SU-DHL-6 (cell line): ENCODE data around the gene UNC5C.
A peak's percentile ranks its signal among the peaks of the same experiment; 100 is the strongest.

Source experiments
- H2AFZ ChIP-seq: fragments of 200-600 bp; sonication (generic); 2 replicates; pipeline ENCODE4 v1.6.1; 2014; ENCODE audit warnings: low read depth, mild to moderate bottlenecking, moderate library complexity, mixed read lengths, antibody characterized with exemption, low read length; ENCODE audit not compliant: severe bottlenecking
- H3F3A ChIP-seq: fragments of 200-600 bp; shearing (Covaris generic); 2 replicates; pipeline ENCODE4 v1.6.0; 2016; ENCODE audit warnings: antibody characterized with exemption, mild to moderate bottlenecking; ENCODE audit not compliant: insufficient read depth
- H3K27ac ChIP-seq: fragments of 200-600 bp; sonication (generic); 2 replicates; pipeline ENCODE4 v1.5.1; 2016; ENCODE audit warnings: low read depth, mild to moderate bottlenecking, low read length, moderate library complexity, mixed read lengths
- H3K27me3 ChIP-seq: fragments of 200-600 bp; sonication (generic), shearing (Covaris generic); 2 replicates; pipeline ENCODE4 v1.6.0; 2014; ENCODE audit warnings: mild to moderate bottlenecking, low read length
- H3K36me3 ChIP-seq: fragments of 200-600 bp; sonication (generic); 2 replicates; pipeline ENCODE4 v1.6.1; 2014; ENCODE audit warnings: mild to moderate bottlenecking, low read length, mixed read lengths
- H3K4me2 ChIP-seq: fragments of 300-600, 200-600 bp; shearing (Covaris generic), sonication (generic); 2 replicates; pipeline ENCODE4 v1.6.0; 2014; ENCODE audit warnings: low read length, low read depth, mild to moderate bottlenecking; ENCODE audit not compliant: poor library complexity, severe bottlenecking
- H3K4me3 ChIP-seq: fragments of 200-600 bp; sonication (generic); 2 replicates; pipeline ENCODE4 v1.5.1; 2014; ENCODE audit warnings: antibody characterized with exemption, low read length, mild to moderate bottlenecking, mixed read lengths; ENCODE audit not compliant: insufficient read depth, poor library complexity, severe bottlenecking
- H3K79me2 ChIP-seq: fragments of 200-600 bp; sonication (generic); 2 replicates; pipeline ENCODE4 v1.6.1; 2014; ENCODE audit warnings: mild to moderate bottlenecking, low read length, moderate library complexity; ENCODE audit not compliant: insufficient read depth
- H3K9ac ChIP-seq: fragments of 200-600 bp; sonication (generic); 2 replicates; pipeline ENCODE4 v1.7.0; 2014; ENCODE audit warnings: mild to moderate bottlenecking, low read length
- H3K9me2 ChIP-seq: fragments of 200-600 bp; sonication (generic); replicated peaks from 2 replicates; pipeline ENCODE4 v1.6.1; 2014; ENCODE audit warnings: low read length; ENCODE audit not compliant: insufficient read depth
- H3K9me3 ChIP-seq: fragments of 200-600 bp; sonication (generic); 2 replicates; pipeline ENCODE4 v1.6.1; 2014; ENCODE audit warnings: low read length, mixed read lengths; ENCODE audit not compliant: insufficient read depth
- H4K20me1 ChIP-seq: fragments of 200-600 bp; sonication (generic); 2 replicates; pipeline ENCODE4 v1.6.1; 2014; ENCODE audit warnings: low read depth, mild to moderate bottlenecking, antibody characterized with exemption, low read length, moderate library complexity, mixed read lengths
- EZH2phosphoT487 ChIP-seq: fragments of 200-600 bp; sonication (generic), shearing (Covaris generic); conservative IDR thresholded peaks from 2 replicates; pipeline ENCODE4 v1.6.1; 2018; ENCODE audit warnings: mild to moderate bottlenecking, antibody characterized with exemption, low read length, moderate library complexity, mixed read lengths
- TF ChIP-seq, protein P1 (sequence below): fragments of 200-600 bp; sonication (generic); IDR thresholded peaks from one replicate; pipeline ENCODE4 v1.5.1; 2017; ENCODE audit warnings: antibody characterized with exemption, mild to moderate bottlenecking, low read length, moderate library complexity; ENCODE audit not compliant: insufficient read depth, poor library complexity, severe bottlenecking

UNC5C gene

DNA sequence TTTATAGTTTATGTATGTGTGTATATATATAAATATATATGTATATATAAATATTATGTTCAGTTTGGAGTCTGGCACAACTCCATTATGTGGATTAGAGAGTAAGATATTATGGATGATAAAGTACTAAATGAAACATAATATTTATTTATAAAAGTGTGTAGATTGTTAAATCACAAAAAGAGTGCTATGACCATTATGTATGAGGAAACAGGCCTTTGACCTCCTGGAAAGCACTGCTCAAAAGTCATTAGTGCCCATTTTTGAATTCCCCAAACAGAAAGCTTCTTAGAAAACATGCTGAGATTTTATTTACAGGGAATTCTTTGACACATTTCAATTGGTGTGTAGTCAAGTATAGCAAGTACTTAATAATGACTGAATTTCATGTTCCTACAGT lies 391.2 kb downstream of the UNC5C start:
- H3K4me3 ChIP-seq, result no peak overlapping the region
- H4K20me1 ChIP-seq, result no peaks in the 10 kb centered on the region
- H3K36me3 ChIP-seq, result no peaks in the 10 kb centered on the region
- no peaks in the 10 kb centered on the region for H3K27me3 ChIP-seq
- H3K79me2 ChIP-seq, result no peaks in the 10 kb centered on the region
- H3K9me3 ChIP-seq, result no peaks in the 10 kb centered on the region
- no peak overlapping the region for H2AFZ ChIP-seq
- no peak overlapping the region for H3K4me2 ChIP-seq
- no peaks in the 10 kb centered on the region for H3F3A ChIP-seq
- no peaks in the 10 kb centered on the region for H3K9me2 ChIP-seq
- TF ChIP-seq EZH2phosphoT487, result no peak
- TF ChIP-seq, protein P1, sequence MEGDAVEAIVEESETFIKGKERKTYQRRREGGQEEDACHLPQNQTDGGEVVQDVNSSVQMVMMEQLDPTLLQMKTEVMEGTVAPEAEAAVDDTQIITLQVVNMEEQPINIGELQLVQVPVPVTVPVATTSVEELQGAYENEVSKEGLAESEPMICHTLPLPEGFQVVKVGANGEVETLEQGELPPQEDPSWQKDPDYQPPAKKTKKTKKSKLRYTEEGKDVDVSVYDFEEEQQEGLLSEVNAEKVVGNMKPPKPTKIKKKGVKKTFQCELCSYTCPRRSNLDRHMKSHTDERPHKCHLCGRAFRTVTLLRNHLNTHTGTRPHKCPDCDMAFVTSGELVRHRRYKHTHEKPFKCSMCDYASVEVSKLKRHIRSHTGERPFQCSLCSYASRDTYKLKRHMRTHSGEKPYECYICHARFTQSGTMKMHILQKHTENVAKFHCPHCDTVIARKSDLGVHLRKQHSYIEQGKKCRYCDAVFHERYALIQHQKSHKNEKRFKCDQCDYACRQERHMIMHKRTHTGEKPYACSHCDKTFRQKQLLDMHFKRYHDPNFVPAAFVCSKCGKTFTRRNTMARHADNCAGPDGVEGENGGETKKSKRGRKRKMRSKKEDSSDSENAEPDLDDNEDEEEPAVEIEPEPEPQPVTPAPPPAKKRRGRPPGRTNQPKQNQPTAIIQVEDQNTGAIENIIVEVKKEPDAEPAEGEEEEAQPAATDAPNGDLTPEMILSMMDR, result no peak
- H3K9ac ChIP-seq, result no peak overlapping the region
- no peak overlapping the region for H3K27ac ChIP-seq

DNA sequence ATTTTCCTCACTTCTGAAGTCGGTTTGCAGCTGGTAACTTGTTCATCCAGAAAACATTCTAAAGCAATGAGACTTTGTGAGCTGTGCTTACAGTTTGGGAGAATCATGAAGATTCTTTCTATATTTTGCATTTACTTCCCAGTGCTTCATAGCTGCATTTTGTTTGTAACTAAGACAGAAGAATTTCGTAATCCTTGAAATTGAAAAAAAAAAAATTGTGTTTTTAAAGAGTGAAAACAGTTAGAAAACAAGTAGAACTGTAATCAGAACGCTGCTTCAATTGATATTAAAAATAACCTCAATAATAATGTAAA lies 392.4 kb downstream of the UNC5C start:
- no peak overlapping the region for H3K27ac ChIP-seq
- no peak overlapping the region for H2AFZ ChIP-seq
- H3K4me3 ChIP-seq, result no peak overlapping the region
- H3K9me2 ChIP-seq, result no peaks in the 10 kb centered on the region
- H4K20me1 ChIP-seq, result no peaks in the 10 kb centered on the region
- no peak overlapping the region for H3K4me2 ChIP-seq
- TF ChIP-seq EZH2phosphoT487, result no peak
- TF ChIP-seq, protein P1, result no peak
- no peaks in the 10 kb centered on the region for H3F3A ChIP-seq
- H3K9me3 ChIP-seq, result no peaks in the 10 kb centered on the region
- no peaks in the 10 kb centered on the region for H3K36me3 ChIP-seq
- no peak overlapping the region for H3K9ac ChIP-seq
- no peaks in the 10 kb centered on the region for H3K27me3 ChIP-seq
- H3K79me2 ChIP-seq, result no peaks in the 10 kb centered on the region

DNA sequence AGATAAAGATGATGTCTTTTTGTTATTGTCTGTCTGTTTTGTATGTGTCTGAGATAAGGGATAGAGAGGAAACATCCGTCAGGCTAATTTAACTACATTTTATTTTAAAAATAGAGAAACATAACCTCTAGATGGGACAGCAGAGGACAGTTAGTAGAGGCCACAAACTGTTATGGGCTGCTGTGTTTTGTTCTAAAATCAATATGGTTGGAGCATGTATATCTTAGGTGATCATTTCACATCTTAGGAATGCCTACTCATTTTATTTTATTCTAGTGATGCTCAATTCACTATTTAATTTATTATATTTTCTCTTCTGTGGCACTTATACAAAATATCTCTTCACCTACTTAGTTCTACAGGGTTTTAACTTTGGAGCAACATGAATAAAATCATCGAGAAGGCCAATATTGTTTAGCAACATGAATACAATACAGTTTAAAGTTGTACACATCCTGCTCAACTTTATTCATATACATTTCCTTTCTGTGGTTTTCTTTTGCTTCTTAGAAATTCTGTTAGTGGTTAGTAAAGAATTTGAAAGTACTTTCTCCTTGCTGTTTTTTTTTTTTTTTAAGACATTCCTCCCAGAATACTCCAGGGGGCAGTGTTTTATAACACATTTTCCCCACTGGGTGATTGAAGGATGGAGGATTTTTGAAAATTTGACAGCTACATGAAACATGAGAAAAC lies 392.9 kb downstream of the UNC5C start:
- H3K27ac ChIP-seq, result no peak overlapping the region
- H3K4me3 ChIP-seq, result no peak overlapping the region
- no peak overlapping the region for H3K4me2 ChIP-seq
- no peaks in the 10 kb centered on the region for H3K9me2 ChIP-seq
- H3K36me3 ChIP-seq, result no peaks in the 10 kb centered on the region
- no peaks in the 10 kb centered on the region for H4K20me1 ChIP-seq
- no peak overlapping the region for H3K9ac ChIP-seq
- no peaks in the 10 kb centered on the region for H3F3A ChIP-seq
- H3K79me2 ChIP-seq, result no peaks in the 10 kb centered on the region
- no peak overlapping the region for H2AFZ ChIP-seq
- TF ChIP-seq EZH2phosphoT487, result no peak
- TF ChIP-seq, protein P1, result peak; percentile 26
- H3K9me3 ChIP-seq, result no peaks in the 10 kb centered on the region
- H3K27me3 ChIP-seq, result no peaks in the 10 kb centered on the region
